Measurements from ENCODE around the gene HMX1.

The HMX1 gene

GRCh38 chr4:8821151-8821950 is 50.3 kb downstream of the HMX1 start:
- in situ Hi-C loops (cut with HindIII; ENCODE audit: low sequenced_read_pairs), result no loop called here

- in situ Hi-C loops (cut with HindIII; ENCODE audit: low sequenced_read_pairs), result no loop called here
Observed at GRCh38 chr4:8820178-8821102, 51.2 kb downstream of the HMX1 start.

- in situ Hi-C loops (cut with HindIII; ENCODE audit: low sequenced_read_pairs), result no loop called here
Observed at GRCh38 chr4:8819473-8820177, 52.0 kb downstream of the HMX1 start.

- in situ Hi-C loops (cut with HindIII; ENCODE audit: low sequenced_read_pairs), result no loop called here
Observed at GRCh38 chr4:8819019-8819418, 52.6 kb downstream of the HMX1 start.

GRCh38 chr4:8818063-8818881 is 53.4 kb downstream of the HMX1 start:
- in situ Hi-C loops (cut with HindIII; ENCODE audit: low sequenced_read_pairs), result no loop called here

GRCh38 chr4:8817813-8818062 is 53.9 kb downstream of the HMX1 start:
- in situ Hi-C loops (cut with HindIII; ENCODE audit: low sequenced_read_pairs), result no loop called here

GRCh38 chr4:8817096-8817812 is 54.4 kb downstream of the HMX1 start:
- in situ Hi-C loops (cut with HindIII; ENCODE audit: low sequenced_read_pairs), result no loop called here

All from endothelial cell of hepatic sinusoid (primary cell).